ES-I3 (cell line): ENCODE data around the gene VPS72.
A peak's percentile ranks its signal among the peaks of the same experiment; 100 is the strongest.
"Not testable (repeated sequence)": the region's sequence is repeated elsewhere in the genome, so short reads cannot be mapped to it uniquely, and the experiment has no call there.

Experiments
- H3K36me3 ChIP-seq: 2 replicates; pipeline ENCODE4 v1.6.1; 2013; ENCODE audit warnings: mild to moderate bottlenecking, low read length, control low read depth, moderate library complexity; ENCODE audit not compliant: insufficient read depth
- H3K4me1 ChIP-seq: 2 replicates; pipeline ENCODE4 v1.6.1; 2013; ENCODE audit warnings: mild to moderate bottlenecking, control low read depth, low read length; ENCODE audit not compliant: insufficient read depth
- H3K9ac ChIP-seq: 2 replicates; pipeline ENCODE4 v1.6.1; 2013; ENCODE audit warnings: low read depth, mild to moderate bottlenecking, low read length, moderate library complexity
- H3K9me3 ChIP-seq: 2 replicates; pipeline ENCODE4 v1.6.1; 2013; ENCODE audit warnings: mild to moderate bottlenecking, low read length, moderate library complexity; ENCODE audit not compliant: control insufficient read depth, insufficient read depth

The VPS72 gene, protein sequence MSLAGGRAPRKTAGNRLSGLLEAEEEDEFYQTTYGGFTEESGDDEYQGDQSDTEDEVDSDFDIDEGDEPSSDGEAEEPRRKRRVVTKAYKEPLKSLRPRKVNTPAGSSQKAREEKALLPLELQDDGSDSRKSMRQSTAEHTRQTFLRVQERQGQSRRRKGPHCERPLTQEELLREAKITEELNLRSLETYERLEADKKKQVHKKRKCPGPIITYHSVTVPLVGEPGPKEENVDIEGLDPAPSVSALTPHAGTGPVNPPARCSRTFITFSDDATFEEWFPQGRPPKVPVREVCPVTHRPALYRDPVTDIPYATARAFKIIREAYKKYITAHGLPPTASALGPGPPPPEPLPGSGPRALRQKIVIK

GRCh38 chr1:151189637-151190445 lies at the start of gene VPS72:
Gene VPS72 (minus strand): TSS chr1:151190197. CDS start chr1:151190121, 76 bp downstream.
- Histone ChIP-seq H3K9ac (peak within 1 kb of the TSS; percentile 99), H3K36me3 (peaks cover 7% of the 10 kb centered on the region; the same call in 1 of the 2 replicates), H3K4me1 (peaks cover 5% of the 10 kb centered on the region; the same call in 1 of the 2 replicates), H3K9me3 (no peaks in the 10 kb centered on the region)

- H3K36me3 ChIP-seq: peaks cover 77% of the 10 kb centered on the region
- no peaks in the 10 kb centered on the region for H3K9me3 ChIP-seq
- no peak overlapping the region for H3K9ac ChIP-seq
- H3K4me1 ChIP-seq: no peaks in the 10 kb centered on the region
These were observed 48.4 kb upstream of the VPS72 start for GRCh38 chr1:151238467-151238739.

GRCh38 chr1:151237678-151238466 lies 47.9 kb upstream of the VPS72 start:
- Histone ChIP-seq H3K9ac (no peak overlapping the region), H3K9me3 (no peaks in the 10 kb centered on the region), H3K4me1 (no peaks in the 10 kb centered on the region), H3K36me3 (peaks cover 71% of the 10 kb centered on the region)

GRCh38 chr1:151235235-151235634 lies 45.2 kb upstream of the VPS72 start:
- Histone ChIP-seq H3K9ac (no peak overlapping the region), H3K36me3 (peaks cover 72% of the 10 kb centered on the region), H3K4me1 (no peaks in the 10 kb centered on the region), H3K9me3 (no peaks in the 10 kb centered on the region)

DNA sequence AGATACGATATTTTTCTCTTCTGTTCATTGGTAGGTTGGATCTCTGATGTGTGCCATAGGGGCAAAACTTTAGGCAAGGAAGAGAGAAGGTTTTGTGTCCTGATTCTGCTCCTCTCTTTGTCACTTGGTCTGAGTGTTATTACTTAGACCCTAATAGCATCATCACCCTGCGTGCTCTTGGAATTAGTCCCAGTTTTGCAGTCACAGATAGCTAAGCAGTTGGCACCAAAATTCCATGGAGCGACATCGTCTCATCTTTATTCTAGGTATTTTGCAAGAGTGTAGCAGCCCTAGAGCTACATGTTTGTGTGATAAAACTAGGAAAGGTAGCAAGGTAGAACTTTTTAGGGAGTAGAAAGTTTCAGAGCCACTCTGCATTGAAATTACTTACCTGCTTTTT lies 32.1 kb upstream of the VPS72 start:
- Histone ChIP-seq H3K36me3 (no peaks in the 10 kb centered on the region), H3K4me1 (0 out of 2 replicates have a peak, but pooled peaks cover 3% of the 10 kb centered on the region), H3K9ac (no peak overlapping the region), H3K9me3 (no peaks in the 10 kb centered on the region)

DNA sequence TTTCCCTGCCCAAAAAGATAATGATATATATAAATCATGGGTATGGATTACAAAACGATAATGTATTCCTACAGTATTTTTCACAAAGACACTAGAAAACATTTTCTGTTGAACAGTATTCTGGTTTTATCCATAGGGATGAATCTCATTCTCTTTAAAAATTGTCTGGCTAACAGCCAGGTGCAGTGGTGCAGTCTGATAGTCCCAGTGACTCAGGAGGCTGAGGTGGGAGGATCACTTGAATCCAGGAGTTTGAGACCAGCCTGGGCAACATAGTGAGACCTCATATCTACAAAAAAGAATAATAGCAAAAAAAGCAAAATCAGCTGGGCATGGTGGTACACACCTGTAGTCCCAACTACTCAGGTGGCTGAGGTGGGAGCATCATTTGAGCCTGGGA lies 31.6 kb upstream of the VPS72 start:
- H3K4me1 ChIP-seq: 0 out of 2 replicates have a peak, but pooled peaks cover 3% of the 10 kb centered on the region
- no peaks in the 10 kb centered on the region for H3K36me3 ChIP-seq
- H3K9me3 ChIP-seq: no peaks in the 10 kb centered on the region
- no peak overlapping the region for H3K9ac ChIP-seq

DNA sequence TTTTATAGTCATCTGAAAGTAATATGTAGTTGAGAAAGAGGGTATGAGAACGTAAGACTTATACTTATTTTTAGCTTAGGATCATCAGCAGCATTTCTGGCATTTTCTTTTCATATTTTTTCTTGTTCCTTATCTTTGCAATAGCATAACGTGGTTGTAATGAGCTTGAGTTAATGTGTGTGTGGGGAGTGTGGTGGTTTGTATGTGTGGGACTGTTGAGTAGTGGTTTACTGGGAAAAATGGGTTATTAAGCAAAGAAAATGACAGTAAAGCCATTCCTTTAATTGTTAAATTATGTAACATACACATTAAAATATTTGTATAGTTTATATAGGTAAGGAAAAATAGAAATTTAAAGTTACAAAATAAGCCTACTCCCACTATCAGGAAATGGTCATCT lies 23.6 kb upstream of the VPS72 start:
- Histone ChIP-seq H3K4me1 (no peaks in the 10 kb centered on the region), H3K36me3 (peaks cover 5% of the 10 kb centered on the region), H3K9ac (no peak overlapping the region), H3K9me3 (no peaks in the 10 kb centered on the region)

GRCh38 chr1:151211972-151212705 lies 22.1 kb upstream of the VPS72 start:
- H3K4me1 ChIP-seq: no peaks in the 10 kb centered on the region
- H3K36me3 ChIP-seq: peaks cover 5% of the 10 kb centered on the region

GRCh38 chr1:151210830-151211229 lies 20.8 kb upstream of the VPS72 start:
- Histone ChIP-seq H3K9ac (no peak overlapping the region), H3K9me3 (no peaks in the 10 kb centered on the region), H3K4me1 (no peaks in the 10 kb centered on the region), H3K36me3 (peaks cover 10% of the 10 kb centered on the region)

More at GRCh38 chr1:151211972-151212705, 22.1 kb upstream of the VPS72 start:
- Histone ChIP-seq H3K9ac (no peak overlapping the region), H3K9me3 (no peaks in the 10 kb centered on the region)

GRCh38 chr1:151205381-151205965 lies 15.5 kb upstream of the VPS72 start:
- H3K9me3 ChIP-seq, H3K4me1 ChIP-seq, H3K9ac ChIP-seq: not testable (repeated sequence)
- peaks cover 17% of the 10 kb centered on the region for H3K36me3 ChIP-seq

- 0 out of 2 replicates have a peak, but pooled peaks cover 3% of the 10 kb centered on the region for H3K4me1 ChIP-seq
- H3K9ac ChIP-seq: peak overlapping the region; percentile 100
- no peaks in the 10 kb centered on the region for H3K9me3 ChIP-seq
- peaks cover 8% of the 10 kb centered on the region for H3K36me3 ChIP-seq
These were observed 10.0 kb upstream of the VPS72 start for GRCh38 chr1:151199873-151200581.

DNA sequence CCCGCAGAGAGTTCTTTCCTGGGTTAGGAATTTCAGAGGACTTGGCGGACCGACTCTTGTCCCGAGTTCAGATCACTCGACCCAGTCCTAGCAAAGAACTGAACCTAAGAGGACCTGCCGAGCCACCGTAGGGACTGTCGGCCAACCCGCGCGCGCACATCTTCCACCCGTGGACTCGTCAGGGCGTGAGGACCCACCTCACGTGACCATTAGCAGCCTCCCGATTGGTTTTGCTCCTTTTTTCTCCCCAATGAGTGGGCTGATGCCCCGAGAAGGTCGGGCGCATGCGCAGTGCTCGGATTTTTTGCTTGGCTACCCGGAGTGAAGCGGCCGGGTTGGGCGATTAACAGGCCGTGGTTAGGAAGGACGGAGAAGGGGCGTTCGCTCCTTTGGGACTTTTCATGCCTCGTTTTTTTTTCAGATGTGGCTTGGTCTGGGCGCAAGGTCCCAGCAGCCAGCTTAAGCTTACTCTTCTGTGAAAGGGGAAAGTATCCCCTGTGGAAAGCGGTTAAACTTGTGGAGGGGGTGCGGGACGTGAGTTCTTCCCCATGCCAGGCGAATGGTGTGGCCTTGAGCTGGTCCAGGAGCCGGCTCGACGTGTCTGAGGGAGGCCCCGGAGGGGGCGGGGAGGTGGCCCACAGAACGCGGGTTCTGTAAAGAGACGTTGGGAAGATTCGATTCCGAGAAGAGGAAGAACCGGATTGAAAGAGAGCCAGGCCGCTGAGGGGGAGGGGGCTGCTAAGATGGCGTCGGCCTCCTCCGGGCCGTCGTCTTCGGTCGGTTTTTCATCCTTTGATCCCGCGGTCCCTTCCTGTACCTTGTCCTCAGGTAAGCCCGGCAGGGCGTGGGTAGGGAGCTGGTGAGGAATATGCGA lies 8.5 kb upstream of the VPS72 start, which contains the start of gene PIP5K1A:
PIP5K1A (plus strand) TSS at position 299 of the 874 bp plus-strand sequence; CDS start at position 744, 445 bp downstream.
- Histone ChIP-seq H3K9ac (peak within 1 kb of the TSS; percentile 100), H3K36me3 (peaks cover 8% of the 10 kb centered on the region), H3K4me1 (peaks cover 8% of the 10 kb centered on the region; the same call in 1 of the 2 replicates), H3K9me3 (no peaks in the 10 kb centered on the region)
